Keratinocyte (primary cell): ENCODE results near the gene NASP. TPM values are rescaled to one million over a fixed set of nuclear protein-coding genes. Genes with fewer than 3 reads are reported as not detected.

Experiments
- DNase-seq: peaks from one replicate; pipeline ENCODE4 v3.0.0-alpha.2; 2011; ENCODE audit warnings: low read depth, missing footprints, low spot score
- FAIRE-seq: peaks from 2 replicates; lab custom pipeline; 2011; peaks lifted over from hg19 to GRCh38; lab: Jason Lieb, UNC
- H2AFZ ChIP-seq: 2 replicates; pipeline ENCODE4 v1.6.0; 2012; ENCODE audit warnings: low read length, control low read depth, inconsistent platforms; ENCODE audit not compliant: control insufficient read depth
- H3K27ac ChIP-seq: 2 replicates; pipeline ENCODE4 v1.5.1; 2011; ENCODE audit warnings: low read length; ENCODE audit not compliant: control insufficient read depth, insufficient read depth
- H3K27me3 ChIP-seq: 3 replicates; pipeline ENCODE4 v1.6.0; 2011; ENCODE audit warnings: low read length; ENCODE audit not compliant: control insufficient read depth, insufficient read depth; ENCODE audit errors: extremely low read depth
- H3K36me3 ChIP-seq, 2 experiments: 2 replicates in 1 of 2; 3 replicates in 1 of 2; pipeline ENCODE4 v1.5.1; 2011; ENCODE audit warnings: low read length in 2 of 2, mild to moderate bottlenecking in 1 of 2; ENCODE audit not compliant: control insufficient read depth in 2 of 2, insufficient read depth in 2 of 2; ENCODE audit errors: extremely low read depth in 1 of 2
- H3K4me1 ChIP-seq: 3 replicates; pipeline ENCODE4 v1.5.1; 2011; ENCODE audit warnings: low read length; ENCODE audit not compliant: control insufficient read depth, insufficient read depth; ENCODE audit errors: extremely low read depth
- H3K4me2 ChIP-seq: 3 replicates; pipeline ENCODE4 v1.6.0; 2011; ENCODE audit warnings: low read depth, low read length; ENCODE audit not compliant: control insufficient read depth, insufficient read depth; ENCODE audit errors: extremely low read depth
- H3K4me3 ChIP-seq, 3 experiments: fragments of 200-600 bp in 1 of 3; sonication (generic) in 1 of 3; 2 replicates in 2 of 3; 3 replicates in 1 of 3; pipeline ENCODE4 v1.5.1; 2011 to 2016; ENCODE audit warnings: low read length in 3 of 3, mild to moderate bottlenecking in 3 of 3, control low read depth in 2 of 3, inconsistent platforms in 1 of 3, low read depth in 1 of 3, mixed read lengths in 1 of 3, mixed run types in 1 of 3, moderate library complexity in 1 of 3; ENCODE audit not compliant: control insufficient read depth in 2 of 3, insufficient read depth in 2 of 3; ENCODE audit errors: extremely low read depth in 1 of 3
- H3K79me2 ChIP-seq: 2 replicates; pipeline ENCODE4 v1.6.0; 2012; ENCODE audit warnings: low read length; ENCODE audit not compliant: control insufficient read depth, insufficient read depth
- H3K9ac ChIP-seq: 3 replicates; pipeline ENCODE4 v1.6.0; 2011; ENCODE audit warnings: low read length; ENCODE audit not compliant: control insufficient read depth, insufficient read depth; ENCODE audit errors: extremely low read depth
- H3K9me1 ChIP-seq: 3 replicates; pipeline ENCODE4 v1.6.0; 2011; ENCODE audit warnings: low read length; ENCODE audit not compliant: control insufficient read depth, insufficient read depth; ENCODE audit errors: extremely low read depth
- H3K9me3 ChIP-seq: 2 replicates; pipeline ENCODE4 v1.5.1; 2012; ENCODE audit warnings: low read depth, low read length; ENCODE audit not compliant: control insufficient read depth
- H4K20me1 ChIP-seq: 3 replicates; pipeline ENCODE4 v1.6.0; 2011; ENCODE audit warnings: low read length; ENCODE audit not compliant: control insufficient read depth, insufficient read depth; ENCODE audit errors: extremely low read depth
- EZH2 ChIP-seq: IDR thresholded peaks from one replicate; pipeline ENCODE4 v1.6.1; 2012; ENCODE audit warnings: inconsistent platforms, mild to moderate bottlenecking, low read length, moderate library complexity
- dilution Hi-C: fragments of 300-500 bp; cut with MboI; formaldehyde crosslinking; loops from one replicate; pipeline ENCODE4 v1.7.0; 2020; ENCODE audit warnings: low sequenced_read_pairs; ENCODE audit not compliant: extremely low pct_ligation_motif_present
- polyA plus RNA-seq, 5 experiments: library from polyadenylated mRNA; depleted of rRNA in 3 of 5; stranded (reverse) in 3 of 5; stranded (forward) in 1 of 5; unstranded in 1 of 5; fragments of >200 nt; gene quantifications; 1 replicate in 1 of 5; 2 replicates in 3 of 5; 3 replicates in 1 of 5; pipeline versions ENCODE4 v1.2.1 to v1.2.3, GENCODE V29; 2011 to 2012; ENCODE audit warnings: missing spikeins in 2 of 5, low read depth in 1 of 5, low replicate concordance in 1 of 5
- TF ChIP-seq, protein P1 (sequence below), 3 experiments: IDR thresholded peaks in 1 of 3; conservative IDR thresholded peaks in 1 of 3; optimal IDR thresholded peaks in 1 of 3; 2 replicates in 2 of 3; 3 replicates in 1 of 3; pipeline versions ENCODE3 to v1.5.1; 2011; ENCODE audit warnings: low read length in 3 of 3, mild to moderate bottlenecking in 3 of 3, moderate library complexity in 2 of 3, control low read depth in 1 of 3, inconsistent platforms in 1 of 3; ENCODE audit not compliant: insufficient read depth in 2 of 3; ENCODE audit errors: extremely low read depth in 1 of 3

NASP gene
- polyA plus RNA-seq, 1 donor (not counting 4 experiments of a cell fraction or from before 2014, with no cell fraction given), result 61.7 TPM

GRCh38 chr1:45584351-45585109 is 689 bp downstream of the NASP start:
- TF ChIP-seq, protein P1, sequence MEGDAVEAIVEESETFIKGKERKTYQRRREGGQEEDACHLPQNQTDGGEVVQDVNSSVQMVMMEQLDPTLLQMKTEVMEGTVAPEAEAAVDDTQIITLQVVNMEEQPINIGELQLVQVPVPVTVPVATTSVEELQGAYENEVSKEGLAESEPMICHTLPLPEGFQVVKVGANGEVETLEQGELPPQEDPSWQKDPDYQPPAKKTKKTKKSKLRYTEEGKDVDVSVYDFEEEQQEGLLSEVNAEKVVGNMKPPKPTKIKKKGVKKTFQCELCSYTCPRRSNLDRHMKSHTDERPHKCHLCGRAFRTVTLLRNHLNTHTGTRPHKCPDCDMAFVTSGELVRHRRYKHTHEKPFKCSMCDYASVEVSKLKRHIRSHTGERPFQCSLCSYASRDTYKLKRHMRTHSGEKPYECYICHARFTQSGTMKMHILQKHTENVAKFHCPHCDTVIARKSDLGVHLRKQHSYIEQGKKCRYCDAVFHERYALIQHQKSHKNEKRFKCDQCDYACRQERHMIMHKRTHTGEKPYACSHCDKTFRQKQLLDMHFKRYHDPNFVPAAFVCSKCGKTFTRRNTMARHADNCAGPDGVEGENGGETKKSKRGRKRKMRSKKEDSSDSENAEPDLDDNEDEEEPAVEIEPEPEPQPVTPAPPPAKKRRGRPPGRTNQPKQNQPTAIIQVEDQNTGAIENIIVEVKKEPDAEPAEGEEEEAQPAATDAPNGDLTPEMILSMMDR (optimal IDR thresholded peaks at IDR 0.05 in 1 of 3, IDR thresholded peaks at IDR 0.05 in 1 of 3, conservative IDR thresholded peaks at IDR 0.05 in 1 of 3; ENCODE audit: extremely low read depth in 1 of 3, insufficient read depth in 2 of 3, low read length in 3 of 3), result no peak
- TF ChIP-seq EZH2, result no peak
- no peaks in the 10 kb centered on the region for H3K9me1 ChIP-seq
- peaks cover 0 to 6% of the 10 kb centered on the region in 2 experiments for H3K36me3 ChIP-seq
- H3K27me3 ChIP-seq, result no peaks in the 10 kb centered on the region
- H3K4me3 ChIP-seq, result peak overlapping the region; percentile 66 to 98 (median 79)
- peak overlapping the region; percentile 92 for H3K4me2 ChIP-seq
- H3K79me2 ChIP-seq, result peaks cover 51% of the 10 kb centered on the region
- peaks cover 11% of the 10 kb centered on the region for H4K20me1 ChIP-seq
- peak overlapping the region; percentile 92 for H2AFZ ChIP-seq
- peak overlapping the region; percentile 97 for H3K9ac ChIP-seq
- FAIRE-seq (no peak), DNase-seq (no peak)
- peaks cover 11% of the 10 kb centered on the region for H3K4me1 ChIP-seq
- H3K9me3 ChIP-seq, result no peaks in the 10 kb centered on the region
- H3K27ac ChIP-seq, result peak overlapping the region; percentile 92
- dilution Hi-C loops, result no loop called here

DNA sequence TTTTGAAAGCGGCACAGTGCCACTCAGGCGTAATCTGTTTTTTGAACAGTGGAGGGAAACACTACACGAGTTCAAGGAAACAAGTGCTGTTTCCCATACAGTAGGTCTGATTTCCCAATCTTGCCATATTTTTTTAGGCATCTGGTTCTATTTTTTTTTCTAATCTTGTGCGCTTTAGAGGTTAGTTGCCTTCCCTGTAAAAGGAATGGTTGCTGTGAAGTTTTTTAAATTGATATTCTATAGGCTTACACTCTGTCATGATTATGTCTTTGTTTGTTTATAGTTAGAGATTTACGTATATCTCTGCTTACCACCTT is 1.2 kb downstream of the NASP start:
- no peaks in the 10 kb centered on the region for H3K27me3 ChIP-seq
- dilution Hi-C loops, result no loop called here
- FAIRE-seq, result no peak

More for the DNA sequence above, 1.2 kb downstream of the NASP start:
- Histone ChIP-seq H3K4me1 (peaks cover 16% of the 10 kb centered on the region), H3K4me3 (peak overlapping the region; percentile 66 to 98 (median 79)), H2AFZ (no peak overlapping the region), H3K79me2 (peaks cover 56% of the 10 kb centered on the region), H3K9me3 (no peaks in the 10 kb centered on the region), H4K20me1 (peaks cover 11% of the 10 kb centered on the region), H3K36me3 (peaks cover 0 to 6% of the 10 kb centered on the region in 2 experiments), H3K27ac (peak overlapping the region; percentile 63), H3K4me2 (peak overlapping the region; percentile 92), H3K9ac (peak overlapping the region; percentile 97), H3K9me1 (no peaks in the 10 kb centered on the region)
- DNase-seq, result no peak
- TF ChIP-seq, protein P1 (optimal IDR thresholded peaks at IDR 0.05 in 1 of 3, IDR thresholded peaks at IDR 0.05 in 1 of 3, conservative IDR thresholded peaks at IDR 0.05 in 1 of 3; ENCODE audit: extremely low read depth in 1 of 3, insufficient read depth in 2 of 3, low read length in 3 of 3), result no peak
- no peak for TF ChIP-seq EZH2
